Forelimb muscle (tissue), 1 donor: Measurements from ENCODE around the gene SLC25A18. TPM values are rescaled to one million over a fixed set of nuclear protein-coding genes. Genes with fewer than 3 reads are reported as not detected.
A peak's percentile ranks its signal among the peaks of the same experiment; 100 is the strongest.
"Not testable (repeated sequence)": the region's sequence is repeated elsewhere in the genome, so short reads cannot be mapped to it uniquely, and the experiment has no call there.

Experiments used
- DNase-seq: peaks from one replicate; pipeline ENCODE4 v3.0.0-alpha.2; 2013; ENCODE audit warnings: low read depth
- polyA plus RNA-seq: library from polyadenylated mRNA; unstranded; fragments of 120-200 nt; gene quantifications from one replicate; pipeline ENCODE4 v1.2.1, GENCODE V29; 2013; ENCODE audit not compliant: insufficient read length

The SLC25A18 gene
- polyA plus RNA-seq, 1 donor: 0.58 TPM

- DNase-seq: no peak
Observed at GRCh38 chr22:17606496-17606895, 43.2 kb downstream of the SLC25A18 start.

- no peak for DNase-seq
Observed at GRCh38 chr22:17607891-17608521, 44.7 kb downstream of the SLC25A18 start.

DNA sequence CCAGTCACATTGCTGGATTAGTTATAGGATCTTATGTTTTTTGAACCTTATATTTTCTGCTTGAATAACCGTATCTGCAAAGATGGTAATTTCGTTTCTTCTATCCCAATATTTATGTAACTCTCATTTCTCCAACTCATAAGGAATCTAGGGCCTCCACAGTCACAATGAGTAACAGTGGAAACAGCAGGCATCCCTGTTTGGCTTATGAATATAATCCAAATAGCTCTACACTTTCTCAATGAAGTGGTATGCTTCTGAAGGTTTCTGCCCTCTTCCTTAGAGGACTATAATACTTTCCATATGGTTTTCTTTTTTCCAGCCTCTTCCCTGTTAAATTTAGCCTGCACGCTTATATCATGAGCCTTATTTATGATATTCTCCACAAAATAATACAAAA lies 48.8 kb downstream of the SLC25A18 start:
- no peak for DNase-seq

- no peak for DNase-seq
Observed at GRCh38 chr22:17613280-17613679, 50.0 kb downstream of the SLC25A18 start.

DNA sequence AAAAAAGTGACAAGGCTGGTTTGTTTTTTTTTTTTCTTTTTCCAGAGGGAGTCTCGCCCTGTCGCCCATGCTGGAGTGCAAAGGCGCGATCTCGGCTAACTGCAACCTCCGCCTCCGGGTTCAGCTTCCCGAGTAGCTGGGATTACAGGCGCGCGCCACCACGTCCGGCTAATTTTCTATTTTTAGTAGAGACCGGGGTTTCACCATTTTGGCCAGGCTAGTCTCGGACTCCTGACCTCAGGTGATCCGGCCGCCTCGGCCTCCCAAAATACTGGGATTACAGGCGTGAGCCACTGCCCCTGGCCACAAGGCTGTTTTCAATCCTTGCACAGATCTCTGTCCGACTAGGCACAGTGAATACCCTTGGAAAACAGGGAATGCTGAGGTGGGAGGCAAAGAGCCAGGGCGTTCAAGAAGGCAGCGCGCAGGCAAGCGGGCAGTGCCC lies 64.7 kb downstream of the SLC25A18 start:
- no peak for DNase-seq

DNA sequence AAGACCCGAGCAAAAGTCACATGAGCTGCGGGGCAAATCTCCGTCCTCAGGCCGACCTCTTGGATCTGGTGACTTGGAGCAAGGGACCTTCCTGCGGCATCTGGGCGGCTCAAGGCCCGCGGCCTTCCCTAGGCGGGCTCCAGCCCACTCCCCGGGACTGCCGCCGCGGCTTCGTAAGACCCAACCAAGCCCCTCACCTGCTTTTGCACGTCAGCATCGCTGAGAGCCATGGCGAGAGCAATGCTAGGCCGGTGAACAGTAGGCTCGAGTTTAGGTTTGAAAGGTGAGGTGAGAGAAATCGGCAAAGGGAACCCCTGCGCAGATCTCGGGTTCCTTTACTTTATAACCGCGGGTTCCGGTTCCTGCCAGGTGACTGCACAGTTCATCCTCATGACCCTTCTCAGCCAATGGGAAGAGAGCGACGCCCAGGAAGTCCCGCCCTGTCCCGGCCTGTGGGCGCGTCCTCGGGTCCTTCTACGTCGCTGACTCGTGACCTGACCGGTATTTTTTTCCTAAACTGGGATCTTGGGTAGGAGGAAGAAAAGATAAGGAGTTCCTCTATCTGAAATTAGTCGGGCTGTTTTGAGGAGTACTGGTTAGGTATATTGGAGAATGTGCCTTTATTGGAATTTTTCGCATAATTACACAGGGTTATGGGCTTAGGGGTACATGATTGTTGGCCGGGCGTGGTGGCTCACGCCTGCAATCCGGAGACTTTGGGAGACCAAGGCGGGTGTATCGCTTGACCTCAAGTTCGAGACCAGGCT lies 65.3 kb downstream of the SLC25A18 start, which contains the start of gene ATP6V1E1:
TSS of gene ATP6V1E1 (minus strand) at position 344 of the 767 bp plus-strand sequence. CDS start at position 230, 114 bp downstream.
- peak; percentile 93 for DNase-seq

GRCh38 chr22:17629173-17629489 lies 65.8 kb downstream of the SLC25A18 start:
- DNase-seq: no peak

- no peak for DNase-seq
Observed at GRCh38 chr22:17629641-17630040, 66.3 kb downstream of the SLC25A18 start.

GRCh38 chr22:17631076-17631565 lies 67.8 kb downstream of the SLC25A18 start:
- no peak for DNase-seq

GRCh38 chr22:17633217-17633997 lies 70.1 kb downstream of the SLC25A18 start:
- DNase-seq: no peak

DNA sequence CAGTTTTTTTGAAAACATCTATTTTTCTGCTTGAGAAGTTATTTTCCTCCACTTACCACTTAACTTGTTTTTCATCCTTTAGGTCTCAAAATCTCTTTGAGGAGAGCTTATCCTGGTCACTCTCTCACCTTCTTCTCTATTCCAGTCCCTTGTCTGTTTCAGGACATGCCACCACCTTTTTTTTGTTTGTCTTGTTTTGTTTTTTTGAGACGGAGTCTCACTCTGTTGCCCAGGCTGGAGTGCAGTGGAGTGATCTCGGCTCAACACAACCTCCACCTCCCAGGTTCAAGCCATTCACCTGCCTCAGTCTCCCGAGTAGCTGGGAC lies 70.7 kb downstream of the SLC25A18 start:
- DNase-seq: no peak

DNA sequence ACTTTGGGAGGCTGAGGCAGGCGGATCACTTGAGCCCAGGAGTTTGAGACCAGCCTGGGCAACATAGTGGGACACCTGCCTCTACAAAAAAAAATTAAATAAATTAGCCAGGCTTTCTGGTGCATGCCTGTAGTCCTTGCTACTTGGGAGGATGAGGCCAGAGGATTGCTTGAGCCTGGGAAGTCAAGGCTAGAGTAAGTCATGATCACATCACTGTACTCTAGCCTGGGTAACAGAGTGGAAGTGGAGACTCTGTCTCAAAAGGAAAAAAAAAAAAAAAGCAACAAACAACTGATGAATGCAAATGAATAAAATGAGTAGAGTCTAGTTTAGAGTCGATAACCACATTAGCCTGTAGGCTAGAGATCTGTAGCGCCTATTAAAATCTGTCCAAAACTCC lies 71.4 kb downstream of the SLC25A18 start:
- DNase-seq: no peak

GRCh38 chr22:17636850-17637249 lies 73.6 kb downstream of the SLC25A18 start:
- not testable (repeated sequence) for DNase-seq

GRCh38 chr22:17637490-17638181 lies 74.3 kb downstream of the SLC25A18 start:
- no peak for DNase-seq

DNA sequence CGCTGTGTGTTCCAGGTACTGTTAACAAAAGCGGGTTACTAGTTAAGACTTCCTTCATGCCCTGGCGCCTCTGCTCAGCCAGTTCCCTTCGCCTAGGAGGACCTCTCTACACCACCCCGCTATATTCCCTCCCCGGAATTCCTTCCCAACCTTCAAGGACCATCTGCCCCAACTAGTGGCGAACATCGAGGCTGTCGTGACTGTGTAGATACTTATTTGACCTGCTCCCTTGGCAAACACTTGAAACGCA lies 74.8 kb downstream of the SLC25A18 start:
- no peak for DNase-seq

GRCh38 chr22:17638432-17639246 lies 75.3 kb downstream of the SLC25A18 start, which contains the start of gene BCL2L13:
Gene BCL2L13 (plus strand): TSS chr22:17638757. CDS start chr22:17655712, 16,955 bp downstream.
- DNase-seq: peak; percentile 79

DNA sequence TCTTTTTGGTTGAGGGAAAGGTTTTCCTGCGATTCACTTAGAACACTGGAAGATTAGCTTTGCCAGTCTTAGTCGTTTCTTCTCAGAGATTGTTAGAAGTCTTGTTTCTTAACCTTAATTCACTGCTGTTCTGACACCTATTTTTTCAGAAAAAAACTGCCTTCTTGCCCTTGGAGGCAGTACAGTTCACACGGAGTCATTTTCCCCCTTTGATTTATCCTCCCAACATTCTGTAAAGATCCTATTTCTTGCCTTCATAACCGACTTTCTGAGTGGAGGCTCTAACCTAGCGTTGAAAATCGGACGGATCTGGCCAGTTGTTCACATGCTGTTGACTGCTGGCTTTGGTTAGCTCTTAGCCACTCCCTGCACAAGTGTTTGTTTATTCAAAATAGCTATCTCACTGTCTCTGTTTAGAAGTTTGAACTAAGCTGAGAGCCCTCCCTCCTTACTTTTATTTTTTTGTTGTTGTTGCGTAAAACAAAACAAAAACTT lies 76.0 kb downstream of the SLC25A18 start:
- peak; percentile 56 for DNase-seq
